Measurements from ENCODE around the gene GSE1.

GRCh38 chr16:85654251-85655095 lies 41.4 kb downstream of the GSE1 start:
- TF ChIP-seq, protein P1, sequence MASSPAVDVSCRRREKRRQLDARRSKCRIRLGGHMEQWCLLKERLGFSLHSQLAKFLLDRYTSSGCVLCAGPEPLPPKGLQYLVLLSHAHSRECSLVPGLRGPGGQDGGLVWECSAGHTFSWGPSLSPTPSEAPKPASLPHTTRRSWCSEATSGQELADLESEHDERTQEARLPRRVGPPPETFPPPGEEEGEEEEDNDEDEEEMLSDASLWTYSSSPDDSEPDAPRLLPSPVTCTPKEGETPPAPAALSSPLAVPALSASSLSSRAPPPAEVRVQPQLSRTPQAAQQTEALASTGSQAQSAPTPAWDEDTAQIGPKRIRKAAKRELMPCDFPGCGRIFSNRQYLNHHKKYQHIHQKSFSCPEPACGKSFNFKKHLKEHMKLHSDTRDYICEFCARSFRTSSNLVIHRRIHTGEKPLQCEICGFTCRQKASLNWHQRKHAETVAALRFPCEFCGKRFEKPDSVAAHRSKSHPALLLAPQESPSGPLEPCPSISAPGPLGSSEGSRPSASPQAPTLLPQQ (tag by site-specific recombination; IDR thresholded peaks at IDR 0.05), result no peak
- TF ChIP-seq REST (tag by site-specific recombination; IDR thresholded peaks at IDR 0.05) (no peak), ZNF510 (tag by site-specific recombination; IDR thresholded peaks at IDR 0.05; ENCODE audit: insufficient replicate concordance) (no peak), ZNF580 (tag by site-specific recombination; IDR thresholded peaks at IDR 0.05) (no peak), CTCF (tag by site-specific recombination; IDR thresholded peaks at IDR 0.05) (no peak), ZNF518A (tag by site-specific recombination; conservative IDR thresholded peaks at IDR 0.05; ENCODE audit: low read depth) (no peak), ZNF747 (tag by site-specific recombination; IDR thresholded peaks at IDR 0.05) (no peak), ZNF155 (tag by site-specific recombination; IDR thresholded peaks at IDR 0.05) (no peak), ZSCAN23 (tag by site-specific recombination; IDR thresholded peaks at IDR 0.05) (no peak), ZNF133 (tag by site-specific recombination; IDR thresholded peaks at IDR 0.05) (no peak), RBAK (tag by site-specific recombination; IDR thresholded peaks at IDR 0.05) (no peak)
- TF ChIP-seq, protein P2, sequence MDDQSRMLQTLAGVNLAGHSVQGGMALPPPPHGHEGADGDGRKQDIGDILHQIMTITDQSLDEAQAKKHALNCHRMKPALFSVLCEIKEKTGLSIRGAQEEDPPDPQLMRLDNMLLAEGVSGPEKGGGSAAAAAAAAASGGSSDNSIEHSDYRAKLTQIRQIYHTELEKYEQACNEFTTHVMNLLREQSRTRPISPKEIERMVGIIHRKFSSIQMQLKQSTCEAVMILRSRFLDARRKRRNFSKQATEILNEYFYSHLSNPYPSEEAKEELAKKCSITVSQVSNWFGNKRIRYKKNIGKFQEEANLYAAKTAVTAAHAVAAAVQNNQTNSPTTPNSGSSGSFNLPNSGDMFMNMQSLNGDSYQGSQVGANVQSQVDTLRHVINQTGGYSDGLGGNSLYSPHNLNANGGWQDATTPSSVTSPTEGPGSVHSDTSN (CRISPR knock-in tag; IDR thresholded peaks at IDR 0.05), result no peak
